GM11168 (cell line): ENCODE measurements around the gene TRANK1.
"Not testable (repeated sequence)": the region's sequence is repeated elsewhere in the genome, so short reads cannot be mapped to it uniquely, and the experiment has no call there.

ENCODE experiments used
- in situ Hi-C: fragments of 300-500 bp; cut with MboI; formaldehyde crosslinking; loops from one replicate; pipeline ENCODE4 v1.12.0; 2022; ENCODE audit warnings: low sequenced_read_pairs; ENCODE audit not compliant: unreplicated experiment

The TRANK1 gene

DNA sequence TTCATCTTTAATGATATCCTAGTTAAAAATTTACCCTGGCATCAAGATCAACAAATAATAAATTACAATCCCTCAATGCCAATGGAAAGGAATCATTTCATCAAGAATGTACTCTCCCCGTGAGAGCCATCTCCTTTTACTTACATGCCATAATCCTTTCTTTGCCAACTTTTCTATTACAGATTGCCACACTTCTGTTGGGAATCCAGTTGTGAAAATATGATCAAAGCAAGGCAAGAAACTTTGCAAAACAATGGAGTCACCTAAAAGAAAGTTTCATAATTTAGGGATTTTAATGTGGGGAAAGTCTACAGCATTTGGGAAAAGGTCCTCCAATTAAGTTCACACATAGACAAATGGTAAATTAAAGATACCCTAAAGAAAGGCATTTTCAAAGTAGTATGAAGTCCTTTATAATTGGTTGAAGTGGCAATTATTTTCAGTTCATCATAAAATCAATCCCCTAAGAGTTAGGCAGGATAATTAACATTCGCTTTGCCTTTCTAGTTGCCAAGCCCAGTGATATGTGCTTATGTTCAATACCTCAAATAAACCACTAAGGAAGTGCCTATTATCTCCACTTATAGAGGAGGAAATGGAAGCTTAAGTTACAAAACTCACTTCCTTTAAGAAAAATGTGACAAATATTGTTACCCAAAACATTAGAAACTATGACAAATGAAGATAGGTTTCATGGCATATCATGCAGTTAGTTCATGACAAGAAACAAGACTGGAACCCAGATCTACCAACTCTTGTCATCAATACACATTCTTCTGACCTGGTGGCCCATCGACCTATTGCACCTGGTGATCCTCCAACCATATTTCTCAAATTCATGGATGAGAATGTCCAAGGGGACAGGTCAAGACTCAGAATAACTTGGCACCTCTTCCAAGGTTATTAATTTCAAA is 49.1 kb downstream of the TRANK1 start:
- in situ Hi-C loops, result no loop called here

- in situ Hi-C loops, result no loop called here
Measured at GRCh38 chr3:36894914-36895313, 49.9 kb downstream of the TRANK1 start.

DNA sequence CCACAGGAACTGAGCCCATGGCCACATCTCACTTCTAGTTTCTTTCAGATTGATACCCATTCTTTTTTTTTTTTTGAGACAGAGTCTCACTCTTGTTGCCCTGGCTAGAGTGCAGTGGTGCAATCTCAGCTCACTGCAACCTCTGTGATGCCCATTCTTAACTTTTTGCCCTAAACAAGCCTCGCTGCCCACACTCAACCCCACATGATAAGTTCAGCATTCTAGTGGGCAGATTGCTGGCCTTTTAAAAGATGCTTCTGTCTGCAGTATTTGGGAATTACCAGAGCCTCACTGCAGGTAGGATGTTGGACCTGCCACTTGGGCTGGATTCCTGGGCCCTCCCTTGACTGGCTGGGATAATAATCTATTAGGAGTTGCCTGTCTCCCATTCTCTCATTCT is 51.0 kb downstream of the TRANK1 start:
- in situ Hi-C loops, result no loop called here

- in situ Hi-C loops, result no loop called here
Measured at GRCh38 chr3:36893137-36893557, 51.7 kb downstream of the TRANK1 start.

GRCh38 chr3:36892457-36893136 is 52.3 kb downstream of the TRANK1 start:
- in situ Hi-C loops, result no loop called here

- in situ Hi-C loops, result no loop called here
Measured at GRCh38 chr3:36891701-36892160, 53.1 kb downstream of the TRANK1 start.

DNA sequence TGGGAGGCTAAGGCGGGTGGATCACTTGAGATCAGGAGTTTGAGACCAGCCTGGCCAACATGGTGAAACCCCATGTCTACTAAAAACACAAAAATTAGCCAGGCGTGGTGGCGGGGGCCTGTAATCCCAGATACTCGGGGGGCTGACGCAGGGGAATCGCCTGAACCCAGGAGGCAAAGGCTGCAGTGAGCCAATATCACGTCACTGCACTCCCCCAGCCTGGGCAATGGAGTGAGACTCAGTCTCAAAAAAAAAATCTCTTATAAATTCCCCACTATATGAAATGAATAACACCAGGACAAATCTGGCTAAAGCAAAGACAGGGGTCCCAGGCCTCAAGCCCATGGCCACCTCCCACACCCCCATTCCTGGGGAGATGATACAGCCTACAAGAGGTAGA is 53.8 kb downstream of the TRANK1 start:
- in situ Hi-C loops, result not testable (repeated sequence)

- in situ Hi-C loops, result no loop called here
Measured at GRCh38 chr3:36890261-36890660, 54.6 kb downstream of the TRANK1 start.

GRCh38 chr3:36881735-36882134 is 63.1 kb downstream of the TRANK1 start:
- in situ Hi-C loops, result no loop called here

GRCh38 chr3:36879842-36880241 is 65.0 kb downstream of the TRANK1 start:
- in situ Hi-C loops, result not testable (repeated sequence)

DNA sequence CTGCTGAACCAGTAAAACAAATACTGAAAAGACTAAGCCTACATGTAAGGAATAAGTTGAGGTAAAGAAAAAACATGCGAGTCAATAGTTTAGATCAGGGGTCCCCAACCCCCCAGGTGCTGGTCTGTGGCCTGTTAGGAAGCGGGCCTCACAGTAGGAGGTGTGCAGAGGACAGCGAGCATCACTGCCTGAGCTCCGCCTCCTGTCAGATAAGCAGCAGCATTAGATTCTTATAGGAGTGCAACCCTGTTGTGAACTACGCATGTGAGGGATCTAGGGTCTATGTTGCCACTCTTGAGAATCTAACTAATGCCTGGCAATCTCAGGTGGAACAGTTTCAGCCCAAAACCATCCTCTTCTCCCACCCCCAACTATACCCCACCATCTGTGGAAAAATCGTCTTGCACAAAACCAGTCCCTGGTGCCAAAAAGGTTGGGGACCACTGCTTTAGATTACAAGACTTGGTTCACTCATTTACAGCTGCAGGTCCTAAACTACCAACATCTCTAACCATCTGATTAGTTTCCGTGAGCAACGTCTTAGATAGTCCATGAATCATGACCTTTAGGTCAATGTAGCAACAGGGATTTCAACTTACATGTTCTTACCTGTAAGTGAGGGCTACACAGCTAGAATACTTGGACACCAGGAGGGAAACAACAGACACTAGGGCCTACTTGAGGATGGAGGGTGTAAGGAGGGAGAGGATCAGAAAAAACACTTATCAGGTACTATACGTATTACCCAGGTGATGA is 66.7 kb downstream of the TRANK1 start:
- in situ Hi-C loops, result no loop called here

GRCh38 chr3:36876181-36876936 is 68.5 kb downstream of the TRANK1 start:
- in situ Hi-C loops, result no loop called here

DNA sequence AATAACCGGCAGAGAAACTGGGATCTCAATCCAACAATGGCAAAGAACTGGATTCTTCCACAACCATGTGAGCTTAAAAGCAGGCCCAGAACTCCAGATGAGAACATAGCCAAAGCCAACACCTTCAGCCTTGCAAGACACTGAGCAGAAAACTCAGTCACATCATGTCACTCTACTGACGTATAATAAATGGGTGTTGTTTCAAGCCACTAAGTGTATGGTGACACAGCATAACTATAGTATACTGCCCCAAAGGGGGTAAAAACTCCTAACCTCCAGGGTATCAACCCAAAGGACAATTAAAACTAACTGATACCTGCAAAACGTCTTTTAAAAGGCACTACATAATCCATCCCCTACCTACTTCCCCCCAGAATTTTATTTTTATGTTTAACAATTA is 69.5 kb downstream of the TRANK1 start:
- in situ Hi-C loops, result no loop called here

- in situ Hi-C loops, result no loop called here
Measured at GRCh38 chr3:36874424-36874823, 70.4 kb downstream of the TRANK1 start.

- in situ Hi-C loops, result no loop called here
Measured at GRCh38 chr3:36871379-36872126, 73.3 kb downstream of the TRANK1 start.

GRCh38 chr3:36868614-36869436 is 76.0 kb downstream of the TRANK1 start:
- in situ Hi-C loops, result no loop called here

GRCh38 chr3:36867810-36868209 is 77.0 kb downstream of the TRANK1 start:
- in situ Hi-C loops, result no loop called here

DNA sequence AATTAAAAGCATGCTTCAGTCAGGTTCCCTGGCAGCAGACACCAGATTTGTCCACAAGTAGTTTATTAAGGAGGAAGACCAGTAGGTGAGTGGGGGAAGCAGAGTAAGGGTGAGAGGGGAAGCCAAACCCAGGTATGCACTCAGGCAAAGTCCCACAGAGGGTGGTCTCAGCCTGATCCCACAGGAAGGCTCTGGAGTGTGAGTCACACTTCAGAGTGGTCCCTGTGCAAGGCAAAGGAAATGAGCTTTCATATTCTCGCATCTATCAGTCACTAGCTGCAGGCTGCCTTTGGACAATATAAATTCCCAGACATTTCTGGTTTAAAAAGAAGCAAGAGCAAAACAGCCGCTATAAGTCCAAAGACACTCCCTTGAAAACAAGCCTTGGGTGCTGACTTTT is 78.5 kb downstream of the TRANK1 start:
- in situ Hi-C loops, result no loop called here
